ENCODE data around the gene HPSE2. TPM values are rescaled to one million over a fixed set of nuclear protein-coding genes. Genes with fewer than 3 reads are reported as not detected.

Gene HPSE2
- polyA plus RNA-seq, 1 of the 3 experiments (the other 2 are of a cell fraction) = not detected

DNA sequence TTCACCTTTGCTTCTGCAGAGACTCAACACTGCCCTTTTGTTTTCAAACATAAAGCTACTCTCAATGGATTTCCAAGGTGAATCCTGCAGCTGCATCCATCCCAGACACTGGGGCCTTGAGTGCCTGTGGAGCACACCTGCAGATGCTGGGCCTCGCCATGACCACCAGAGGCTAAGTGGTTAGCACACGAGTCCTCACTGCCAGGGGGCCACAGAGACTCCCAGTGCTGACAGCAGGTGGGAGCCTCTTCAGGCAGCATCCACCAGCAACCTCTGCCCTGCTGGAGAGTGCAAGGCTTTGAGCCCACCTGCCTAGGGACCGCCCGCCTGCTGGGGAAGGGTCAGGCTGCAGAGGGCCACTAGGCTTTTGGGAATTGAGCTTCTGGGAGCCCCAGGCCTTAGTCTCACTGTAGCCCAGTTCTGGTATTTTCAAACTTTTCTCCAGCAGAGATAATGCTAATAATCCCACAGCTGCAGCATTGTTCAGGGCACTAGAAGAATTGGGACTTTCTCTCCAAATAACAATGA is 779.5 kb downstream of the HPSE2 start (continued):
- TF ChIP-seq IRF3 (IDR thresholded peaks at IDR 0.05; ENCODE audit: low read depth, low read length) (no peak), RFX5 (IDR thresholded peaks at IDR 0.05; ENCODE audit: low read length) (no peak)

- 61% methylated on average over 2 of the region's 2 CpGs for WGBS (ENCODE audit: low lambda C conversion rate)
- ChIA-PET POLR2A (no interaction called here), CTCF (interaction anchor here (1.3 kb wide), 1 partner anchor 113 kb away, joined by 3 read pairs; no protein-coding TSS in a partner anchor)
- Histone ChIP-seq H3K27ac (ENCODE audit: low read depth in 2 of 2, low read length in 1 of 2) (no peak overlapping the region), H3K4me3 (ENCODE audit: low read depth in 2 of 2, low read length in 1 of 2) (no peak overlapping the region), H3K4me1 (ENCODE audit: control insufficient read depth in 1 of 2, insufficient read depth in 2 of 2, low read depth in 1 of 2, low read length in 1 of 2) (peaks cover 0 to 3% of the 10 kb centered on the region in 2 experiments; a peak in 1 of 4 replicates), H3F3A (replicated peaks; ENCODE audit: insufficient read depth) (no peaks in the 10 kb centered on the region), H3K9me2 (no peaks in the 10 kb centered on the region; the same call in 1 of the 2 replicates), H3K27me3 (ENCODE audit: insufficient read depth) (no peaks in the 10 kb centered on the region; the same call in 1 of the 2 replicates), H3K36me3 (replicated peaks in 1 of 2; ENCODE audit: control insufficient read depth in 1 of 2, insufficient read depth in 2 of 2, low read length in 1 of 2) (no peaks in the 10 kb centered on the region), H2AFZ (ENCODE audit: low read depth) (no peak overlapping the region), H3K79me2 (ENCODE audit: insufficient read depth) (no peaks in the 10 kb centered on the region), H3K9ac (no peak overlapping the region), H3K4me2 (no peak overlapping the region), H3K9me3 (peaks cover 4% of the 10 kb centered on the region; the same call in 1 of the 2 replicates), H4K20me1 (ENCODE audit: insufficient read depth) (no peaks in the 10 kb centered on the region)
- DNase-seq = no peak
- TF ChIP-seq FOXM1 (IDR thresholded peaks at IDR 0.05; ENCODE audit: low read depth) (no peak), YY1 (IDR thresholded peaks at IDR 0.05; ENCODE audit: low read depth) (no peak), POLR2AphosphoS5 (IDR thresholded peaks at IDR 0.05; ENCODE audit: low read depth, low read length) (no peak), CTCF (IDR thresholded peaks at IDR 0.05) (no peak), EP300 (IDR thresholded peaks at IDR 0.05; ENCODE audit: borderline replicate concordance in 1 of 2, low read depth in 1 of 2, low read length in 1 of 2) (no peak), SIN3A (IDR thresholded peaks at IDR 0.05; ENCODE audit: borderline replicate concordance, low read depth, low read length) (no peak)
- TF ChIP-seq, protein P1, sequence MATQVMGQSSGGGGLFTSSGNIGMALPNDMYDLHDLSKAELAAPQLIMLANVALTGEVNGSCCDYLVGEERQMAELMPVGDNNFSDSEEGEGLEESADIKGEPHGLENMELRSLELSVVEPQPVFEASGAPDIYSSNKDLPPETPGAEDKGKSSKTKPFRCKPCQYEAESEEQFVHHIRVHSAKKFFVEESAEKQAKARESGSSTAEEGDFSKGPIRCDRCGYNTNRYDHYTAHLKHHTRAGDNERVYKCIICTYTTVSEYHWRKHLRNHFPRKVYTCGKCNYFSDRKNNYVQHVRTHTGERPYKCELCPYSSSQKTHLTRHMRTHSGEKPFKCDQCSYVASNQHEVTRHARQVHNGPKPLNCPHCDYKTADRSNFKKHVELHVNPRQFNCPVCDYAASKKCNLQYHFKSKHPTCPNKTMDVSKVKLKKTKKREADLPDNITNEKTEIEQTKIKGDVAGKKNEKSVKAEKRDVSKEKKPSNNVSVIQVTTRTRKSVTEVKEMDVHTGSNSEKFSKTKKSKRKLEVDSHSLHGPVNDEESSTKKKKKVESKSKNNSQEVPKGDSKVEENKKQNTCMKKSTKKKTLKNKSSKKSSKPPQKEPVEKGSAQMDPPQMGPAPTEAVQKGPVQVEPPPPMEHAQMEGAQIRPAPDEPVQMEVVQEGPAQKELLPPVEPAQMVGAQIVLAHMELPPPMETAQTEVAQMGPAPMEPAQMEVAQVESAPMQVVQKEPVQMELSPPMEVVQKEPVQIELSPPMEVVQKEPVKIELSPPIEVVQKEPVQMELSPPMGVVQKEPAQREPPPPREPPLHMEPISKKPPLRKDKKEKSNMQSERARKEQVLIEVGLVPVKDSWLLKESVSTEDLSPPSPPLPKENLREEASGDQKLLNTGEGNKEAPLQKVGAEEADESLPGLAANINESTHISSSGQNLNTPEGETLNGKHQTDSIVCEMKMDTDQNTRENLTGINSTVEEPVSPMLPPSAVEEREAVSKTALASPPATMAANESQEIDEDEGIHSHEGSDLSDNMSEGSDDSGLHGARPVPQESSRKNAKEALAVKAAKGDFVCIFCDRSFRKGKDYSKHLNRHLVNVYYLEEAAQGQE (IDR thresholded peaks at IDR 0.05; ENCODE audit: low read depth, low read length) = no peak
Observed at GRCh38 chr10:98453729-98454128, 781.9 kb downstream of the HPSE2 start.

All from SK-N-SH (cell line).